Panc1 (cell line): ENCODE data around the gene RABL3. TPM values are rescaled to one million over a fixed set of nuclear protein-coding genes. Genes with fewer than 3 reads are reported as not detected.

Source experiments
- ATAC-seq: fragments of 200-7000 bp; cut with Tn5 transposase; 2 replicates; pipeline ENCODE4 v1.9.1; 2020; ENCODE audit warnings: mild to moderate bottlenecking, moderate library complexity
- BruUV-seq: library from RNA; stranded (reverse); fragments of 400-500 nt; replicated peaks from 2 replicates; lab custom pipeline; 2021; lab: Mats Ljungman, UMichigan
- CTCF ChIA-PET: fragments of 300-600 bp; sonication (Branson Sonifier 250); formaldehyde crosslinking; loops from one replicate; lab custom pipeline; 2022; ENCODE audit warnings: antibody characterized with exemption; lab: Charles Lee
- POLR2A ChIA-PET: fragments of 300-600 bp; sonication (Branson Sonifier 250); formaldehyde crosslinking; loops from one replicate; lab custom pipeline; 2022; ENCODE audit warnings: antibody characterized with exemption; lab: Charles Lee
- DNase-seq: peaks from one replicate; pipeline ENCODE4 v3.0.0-alpha.2; 2010; ENCODE audit warnings: low read depth, low spot score
- H3K27ac ChIP-seq: 2 replicates; pipeline ENCODE4 v1.5.1; 2011; ENCODE audit warnings: mild to moderate bottlenecking, low read length, inconsistent platforms
- H3K27me3 ChIP-seq: fragments of 200-500 bp; sonication (Bioruptor generic); 2 replicates; pipeline ENCODE4 v1.6.0; 2014; ENCODE audit warnings: low read length, inconsistent platforms; ENCODE audit not compliant: control insufficient read depth, insufficient read depth
- H3K36me3 ChIP-seq: fragments of 200-500 bp; sonication (Bioruptor generic); 2 replicates; pipeline ENCODE4 v1.5.1; 2014; ENCODE audit warnings: inconsistent platforms, mild to moderate bottlenecking, low read length, moderate library complexity; ENCODE audit not compliant: control insufficient read depth, insufficient read depth
- H3K4me1 ChIP-seq: 2 replicates; pipeline ENCODE4 v1.5.1; 2011; ENCODE audit warnings: inconsistent platforms, mild to moderate bottlenecking, low read length, moderate library complexity; ENCODE audit not compliant: control insufficient read depth, insufficient read depth
- H3K4me3 ChIP-seq, 2 experiments: 2 replicates each; pipeline ENCODE4 v1.5.1; 2011 to 2012; ENCODE audit warnings: low read depth in 2 of 2, low read length in 2 of 2, mild to moderate bottlenecking in 2 of 2, inconsistent platforms in 1 of 2, moderate library complexity in 1 of 2
- H3K9me3 ChIP-seq: fragments of 200-500 bp; sonication (Bioruptor generic); 2 replicates; pipeline ENCODE4 v1.5.1; 2014; ENCODE audit warnings: low read depth, mild to moderate bottlenecking, inconsistent platforms, low read length, moderate library complexity; ENCODE audit not compliant: control insufficient read depth, insufficient read depth
- POLR2AphosphoS5 ChIP-seq: IDR thresholded peaks from 2 replicates; pipeline ENCODE4 v1.6.1; 2012; ENCODE audit warnings: mild to moderate bottlenecking, low read depth, low read length, moderate library complexity
- SIN3A ChIP-seq: IDR thresholded peaks from 2 replicates; pipeline ENCODE4 v1.6.1; 2012; ENCODE audit warnings: low read depth, mild to moderate bottlenecking, low read length, moderate library complexity, borderline replicate concordance; ENCODE audit not compliant: insufficient read depth
- TCF7L2 ChIP-seq: IDR thresholded peaks from 2 replicates; pipeline ENCODE4 v1.6.1; 2011; ENCODE audit warnings: mild to moderate bottlenecking, low read depth, low read length, inconsistent platforms
- in situ Hi-C: cut with HindIII; loops from 2 replicates; pipeline ENCODE4 v1.10.0; 2016; ENCODE audit warnings: low sequenced_read_pairs, low pct_unique_long_range_greater_than_20kb
- intact Hi-C: fragments of 100-400 bp; cut with micrococcal nuclease; formaldehyde crosslinking; loops from one replicate; pipeline ENCODE4 v1.10.0; 2022; ENCODE audit not compliant: unreplicated experiment
- total RNA-seq: library from RNA; stranded (reverse); gene quantifications from one replicate; pipeline ENCODE4 v1.2.1, GENCODE V29; 2021; ENCODE audit not compliant: unreplicated experiment
- TF ChIP-seq, protein P1 (sequence below), 2 experiments: IDR thresholded peaks; 2 replicates each; pipeline ENCODE4 v1.6.1; 2011 to 2012; ENCODE audit warnings: low read depth in 2 of 2, control low read depth in 1 of 2, low read length in 1 of 2, mild to moderate bottlenecking in 1 of 2, moderate library complexity in 1 of 2; ENCODE audit not compliant: insufficient read depth in 1 of 2
- TF ChIP-seq, protein P2 (sequence below): fragments of 450-650 bp; IDR thresholded peaks from 2 replicates; pipeline ENCODE4 v1.5.1; 2017; ENCODE audit warnings: mild to moderate bottlenecking

Gene RABL3
- total RNA-seq, 1 experiment from 2014 or later, result 15.8 TPM

DNA sequence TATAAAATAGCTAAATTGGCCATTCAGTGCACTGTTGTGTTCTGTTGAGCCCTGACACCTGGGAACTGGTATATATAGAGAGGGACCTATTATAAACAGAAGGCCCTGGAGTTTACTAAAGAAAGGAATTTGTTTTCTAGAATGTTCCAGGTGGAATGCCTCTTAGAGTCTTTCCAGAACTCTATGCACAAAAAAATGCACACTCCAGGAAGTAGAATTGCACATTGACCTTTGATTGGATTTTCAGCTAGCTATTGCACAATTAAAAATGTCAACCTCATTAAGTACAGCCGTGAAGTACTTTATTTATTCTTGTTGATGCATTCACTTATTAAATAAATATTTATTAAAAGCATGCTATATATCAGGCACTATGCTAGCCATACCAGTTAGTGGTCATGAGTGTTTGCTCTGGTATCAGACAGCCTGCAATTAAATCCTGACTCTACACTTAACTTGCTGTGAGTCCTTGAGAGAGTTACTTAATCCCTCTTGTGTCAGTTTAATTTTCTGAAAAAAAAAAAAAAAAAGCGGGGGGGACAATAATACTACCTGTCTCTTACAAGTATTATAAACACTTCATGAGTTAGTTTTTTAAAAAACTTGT is 105.4 kb downstream of the RABL3 start:
- Histone ChIP-seq H3K4me1 (no peaks in the 10 kb centered on the region), H3K27me3 (no peaks in the 10 kb centered on the region; the same call in none of the 2 replicates), H3K4me3 (no peak overlapping the region), H3K27ac (no peak overlapping the region), H3K36me3 (no peaks in the 10 kb centered on the region), H3K9me3 (no peaks in the 10 kb centered on the region)
- no TSS peak for BruUV-seq
- TF ChIP-seq TCF7L2, result no peak
- TF ChIP-seq SIN3A, result no peak
- TF ChIP-seq, protein P1, sequence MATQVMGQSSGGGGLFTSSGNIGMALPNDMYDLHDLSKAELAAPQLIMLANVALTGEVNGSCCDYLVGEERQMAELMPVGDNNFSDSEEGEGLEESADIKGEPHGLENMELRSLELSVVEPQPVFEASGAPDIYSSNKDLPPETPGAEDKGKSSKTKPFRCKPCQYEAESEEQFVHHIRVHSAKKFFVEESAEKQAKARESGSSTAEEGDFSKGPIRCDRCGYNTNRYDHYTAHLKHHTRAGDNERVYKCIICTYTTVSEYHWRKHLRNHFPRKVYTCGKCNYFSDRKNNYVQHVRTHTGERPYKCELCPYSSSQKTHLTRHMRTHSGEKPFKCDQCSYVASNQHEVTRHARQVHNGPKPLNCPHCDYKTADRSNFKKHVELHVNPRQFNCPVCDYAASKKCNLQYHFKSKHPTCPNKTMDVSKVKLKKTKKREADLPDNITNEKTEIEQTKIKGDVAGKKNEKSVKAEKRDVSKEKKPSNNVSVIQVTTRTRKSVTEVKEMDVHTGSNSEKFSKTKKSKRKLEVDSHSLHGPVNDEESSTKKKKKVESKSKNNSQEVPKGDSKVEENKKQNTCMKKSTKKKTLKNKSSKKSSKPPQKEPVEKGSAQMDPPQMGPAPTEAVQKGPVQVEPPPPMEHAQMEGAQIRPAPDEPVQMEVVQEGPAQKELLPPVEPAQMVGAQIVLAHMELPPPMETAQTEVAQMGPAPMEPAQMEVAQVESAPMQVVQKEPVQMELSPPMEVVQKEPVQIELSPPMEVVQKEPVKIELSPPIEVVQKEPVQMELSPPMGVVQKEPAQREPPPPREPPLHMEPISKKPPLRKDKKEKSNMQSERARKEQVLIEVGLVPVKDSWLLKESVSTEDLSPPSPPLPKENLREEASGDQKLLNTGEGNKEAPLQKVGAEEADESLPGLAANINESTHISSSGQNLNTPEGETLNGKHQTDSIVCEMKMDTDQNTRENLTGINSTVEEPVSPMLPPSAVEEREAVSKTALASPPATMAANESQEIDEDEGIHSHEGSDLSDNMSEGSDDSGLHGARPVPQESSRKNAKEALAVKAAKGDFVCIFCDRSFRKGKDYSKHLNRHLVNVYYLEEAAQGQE (IDR thresholded peaks at IDR 0.05; ENCODE audit: insufficient read depth in 1 of 2, low read depth in 2 of 2, low read length in 1 of 2), result no peak
- no peak for TF ChIP-seq POLR2AphosphoS5
- TF ChIP-seq, protein P2, sequence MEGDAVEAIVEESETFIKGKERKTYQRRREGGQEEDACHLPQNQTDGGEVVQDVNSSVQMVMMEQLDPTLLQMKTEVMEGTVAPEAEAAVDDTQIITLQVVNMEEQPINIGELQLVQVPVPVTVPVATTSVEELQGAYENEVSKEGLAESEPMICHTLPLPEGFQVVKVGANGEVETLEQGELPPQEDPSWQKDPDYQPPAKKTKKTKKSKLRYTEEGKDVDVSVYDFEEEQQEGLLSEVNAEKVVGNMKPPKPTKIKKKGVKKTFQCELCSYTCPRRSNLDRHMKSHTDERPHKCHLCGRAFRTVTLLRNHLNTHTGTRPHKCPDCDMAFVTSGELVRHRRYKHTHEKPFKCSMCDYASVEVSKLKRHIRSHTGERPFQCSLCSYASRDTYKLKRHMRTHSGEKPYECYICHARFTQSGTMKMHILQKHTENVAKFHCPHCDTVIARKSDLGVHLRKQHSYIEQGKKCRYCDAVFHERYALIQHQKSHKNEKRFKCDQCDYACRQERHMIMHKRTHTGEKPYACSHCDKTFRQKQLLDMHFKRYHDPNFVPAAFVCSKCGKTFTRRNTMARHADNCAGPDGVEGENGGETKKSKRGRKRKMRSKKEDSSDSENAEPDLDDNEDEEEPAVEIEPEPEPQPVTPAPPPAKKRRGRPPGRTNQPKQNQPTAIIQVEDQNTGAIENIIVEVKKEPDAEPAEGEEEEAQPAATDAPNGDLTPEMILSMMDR, result no peak
- ChIA-PET POLR2A (no interaction called here), CTCF (no interaction called here)
- intact Hi-C loops (no loop called here), in situ Hi-C loops (no loop called here)
- no peak for ATAC-seq
- no peak for DNase-seq

Other genes with a start within 250 kb of the RABL3 start
- gene NDUFB4, start 146.2 kb downstream of the RABL3 start, total RNA-seq, result 208 TPM
- 0.59 TPM for gene HGD, start 60.3 kb downstream of the RABL3 start, total RNA-seq
- 32.0 TPM for gene GTF2E1, start 228 bp upstream of the RABL3 start, total RNA-seq
- 0.05 TPM for gene STXBP5L, start 165.7 kb upstream of the RABL3 start, total RNA-seq